Measurements from ENCODE around the gene TMEM131L. TPM values are rescaled to one million over a fixed set of nuclear protein-coding genes. Genes with fewer than 3 reads are reported as not detected.

The TMEM131L gene
- total RNA-seq, 6 experiments from 2014 or later = 7.7 to 8.9 (median 8.0) TPM

DNA sequence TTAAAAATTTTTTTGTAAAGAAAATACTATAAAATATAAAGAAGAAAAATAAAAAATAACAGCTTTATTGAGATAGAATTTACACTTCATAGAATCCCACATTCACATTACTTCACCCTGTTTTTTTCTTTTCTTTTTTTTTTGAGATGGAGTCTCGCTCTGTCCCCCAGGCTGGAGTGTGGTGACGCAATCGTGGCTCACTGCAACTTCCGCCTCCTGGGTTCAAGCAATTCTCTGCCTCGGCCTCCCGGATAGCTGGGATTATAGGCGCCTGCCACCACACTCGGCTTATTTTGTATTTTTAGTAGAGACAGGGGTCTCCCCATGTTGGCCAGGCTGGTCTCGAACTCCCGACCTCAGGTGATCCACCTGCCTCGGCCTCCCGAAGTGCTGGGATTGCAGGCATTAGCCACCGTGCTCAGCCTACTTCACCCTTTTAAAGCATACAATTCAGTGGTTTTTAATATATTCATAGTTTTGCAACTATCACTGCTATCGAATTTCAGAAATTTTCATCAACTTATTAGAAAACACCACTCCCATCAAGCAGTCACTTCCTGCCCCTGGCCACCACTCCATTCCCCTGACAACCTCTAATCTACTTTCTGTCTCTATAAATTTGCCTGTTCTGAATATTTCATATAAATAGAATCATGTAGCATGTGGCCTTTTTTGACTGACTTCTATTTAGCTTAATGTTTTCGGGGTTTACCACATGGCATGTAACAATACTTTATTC, 48.7 kb downstream of the TMEM131L start:
- DNase-seq = no peak
- Mint-ChIP-seq H3K36me3 (ENCODE audit: low read depth) (peaks cover 4% of the 10 kb centered on the region; the same call in 1 of the 2 replicates), H3K9me3 (no peaks in the 10 kb centered on the region), H3K27me3 (ENCODE audit: insufficient read depth) (no peaks in the 10 kb centered on the region), H3K4me3 (0 out of 2 replicates have a peak overlapping the region, but pooled peaks have one; percentile 2), H3K4me1 (ENCODE audit: low read depth) (peaks cover 46% of the 10 kb centered on the region), H3K27ac (peak overlapping the region; percentile 86)
- TF ChIP-seq, protein P1, sequence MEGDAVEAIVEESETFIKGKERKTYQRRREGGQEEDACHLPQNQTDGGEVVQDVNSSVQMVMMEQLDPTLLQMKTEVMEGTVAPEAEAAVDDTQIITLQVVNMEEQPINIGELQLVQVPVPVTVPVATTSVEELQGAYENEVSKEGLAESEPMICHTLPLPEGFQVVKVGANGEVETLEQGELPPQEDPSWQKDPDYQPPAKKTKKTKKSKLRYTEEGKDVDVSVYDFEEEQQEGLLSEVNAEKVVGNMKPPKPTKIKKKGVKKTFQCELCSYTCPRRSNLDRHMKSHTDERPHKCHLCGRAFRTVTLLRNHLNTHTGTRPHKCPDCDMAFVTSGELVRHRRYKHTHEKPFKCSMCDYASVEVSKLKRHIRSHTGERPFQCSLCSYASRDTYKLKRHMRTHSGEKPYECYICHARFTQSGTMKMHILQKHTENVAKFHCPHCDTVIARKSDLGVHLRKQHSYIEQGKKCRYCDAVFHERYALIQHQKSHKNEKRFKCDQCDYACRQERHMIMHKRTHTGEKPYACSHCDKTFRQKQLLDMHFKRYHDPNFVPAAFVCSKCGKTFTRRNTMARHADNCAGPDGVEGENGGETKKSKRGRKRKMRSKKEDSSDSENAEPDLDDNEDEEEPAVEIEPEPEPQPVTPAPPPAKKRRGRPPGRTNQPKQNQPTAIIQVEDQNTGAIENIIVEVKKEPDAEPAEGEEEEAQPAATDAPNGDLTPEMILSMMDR (IDR thresholded peaks at IDR 0.05) = no peak

DNA sequence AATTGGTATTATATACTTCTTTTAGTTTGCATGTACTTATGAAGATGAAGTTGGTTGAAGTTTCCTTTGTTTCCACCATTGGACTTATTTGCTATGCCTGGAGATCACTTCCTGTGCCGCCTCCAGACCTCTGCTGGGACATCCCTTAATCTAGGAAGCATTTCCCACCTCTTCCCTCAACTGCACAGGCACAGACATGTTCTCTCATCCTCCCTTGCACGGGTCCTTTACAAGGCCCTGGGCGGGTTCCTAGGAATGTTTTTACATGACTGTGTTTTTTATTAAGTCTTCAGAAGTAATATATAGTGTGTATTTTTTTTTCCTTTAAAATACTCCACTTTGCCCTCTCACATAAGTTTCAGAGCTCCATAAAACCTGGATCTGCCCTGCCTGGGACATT, 51.0 kb downstream of the TMEM131L start:
- Mint-ChIP-seq H3K36me3 (ENCODE audit: low read depth) (no peaks in the 10 kb centered on the region), H3K27ac (no peak overlapping the region), H3K4me3 (no peak overlapping the region), H3K4me1 (ENCODE audit: low read depth) (peaks cover 40% of the 10 kb centered on the region), H3K27me3 (ENCODE audit: insufficient read depth) (no peaks in the 10 kb centered on the region), H3K9me3 (no peaks in the 10 kb centered on the region)
- DNase-seq = no peak
- TF ChIP-seq, protein P1 (IDR thresholded peaks at IDR 0.05) = no peak

GRCh38 chr4:153518001-153518400, 51.8 kb downstream of the TMEM131L start:
- TF ChIP-seq, protein P1 (IDR thresholded peaks at IDR 0.05) = no peak
- no peak for DNase-seq
- Mint-ChIP-seq H3K4me3 (no peak overlapping the region), H3K4me1 (ENCODE audit: low read depth) (peaks cover 31% of the 10 kb centered on the region), H3K27ac (no peak overlapping the region), H3K36me3 (ENCODE audit: low read depth) (no peaks in the 10 kb centered on the region), H3K9me3 (no peaks in the 10 kb centered on the region), H3K27me3 (ENCODE audit: insufficient read depth) (no peaks in the 10 kb centered on the region)

DNA sequence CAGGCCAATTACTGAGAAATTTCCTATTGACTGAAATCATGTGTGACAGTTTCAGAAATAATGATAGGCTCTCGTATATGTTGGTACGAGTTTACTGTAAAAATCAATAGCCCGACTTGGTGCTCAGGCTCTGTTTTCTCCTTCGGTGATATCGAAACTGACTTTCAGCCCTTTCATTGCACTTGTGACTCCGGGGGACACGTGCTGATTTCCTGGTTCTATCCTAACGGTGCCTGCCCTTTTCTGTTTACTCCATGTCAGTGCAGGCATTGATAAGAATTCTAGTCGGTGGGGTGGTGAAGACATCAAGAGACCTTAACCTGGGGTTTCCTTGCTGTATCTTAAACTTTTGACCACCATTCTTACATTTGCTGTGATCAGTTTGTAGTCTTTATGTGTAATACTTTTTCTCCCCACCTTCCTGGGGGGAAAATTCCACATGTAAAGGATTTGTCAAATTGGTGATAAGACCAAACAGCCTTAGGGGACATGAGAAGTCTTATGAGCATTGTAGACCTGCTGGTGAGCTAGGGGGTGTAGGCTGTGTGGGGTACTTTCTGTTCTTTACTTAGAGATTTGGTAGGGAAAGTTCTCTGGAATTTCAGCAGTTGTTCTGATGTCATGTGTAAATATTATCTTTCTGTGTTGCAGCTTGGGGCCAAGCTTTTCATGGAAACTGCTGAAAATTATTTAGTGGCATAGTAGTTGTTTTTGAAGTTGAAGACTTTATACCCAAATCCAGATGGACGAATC, 52.7 kb downstream of the TMEM131L start:
- TF ChIP-seq, protein P1 (IDR thresholded peaks at IDR 0.05) = no peak
- Mint-ChIP-seq H3K36me3 (ENCODE audit: low read depth) (no peaks in the 10 kb centered on the region), H3K27me3 (ENCODE audit: insufficient read depth) (no peaks in the 10 kb centered on the region), H3K4me1 (ENCODE audit: low read depth) (peaks cover 31% of the 10 kb centered on the region), H3K4me3 (no peak overlapping the region), H3K9me3 (no peaks in the 10 kb centered on the region), H3K27ac (no peak overlapping the region)
- DNase-seq = no peak

DNA sequence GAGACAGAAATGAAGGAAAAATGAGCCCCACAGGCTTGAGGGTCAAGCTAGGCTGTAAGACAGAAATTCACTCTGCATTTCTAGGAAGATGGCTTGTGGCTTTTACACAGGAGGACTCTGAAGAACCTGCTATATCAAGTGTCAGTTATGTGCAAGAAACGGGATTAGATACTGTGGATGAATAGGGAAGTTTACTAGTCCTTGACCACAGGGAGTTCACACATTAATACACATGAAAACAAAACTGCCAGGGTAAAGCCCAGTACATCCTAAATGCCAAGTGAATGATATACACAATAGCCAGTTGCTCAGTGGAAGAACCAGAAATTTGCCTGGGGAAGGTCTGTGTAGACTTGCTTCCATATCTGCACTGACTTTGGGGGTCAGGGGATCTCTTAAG, 53.5 kb downstream of the TMEM131L start:
- Mint-ChIP-seq H3K36me3 (ENCODE audit: low read depth) (no peaks in the 10 kb centered on the region), H3K4me1 (ENCODE audit: low read depth) (peaks cover 29% of the 10 kb centered on the region), H3K4me3 (no peak overlapping the region), H3K27ac (no peak overlapping the region), H3K9me3 (no peaks in the 10 kb centered on the region), H3K27me3 (ENCODE audit: insufficient read depth) (no peaks in the 10 kb centered on the region)
- no peak for DNase-seq
- TF ChIP-seq, protein P1 (IDR thresholded peaks at IDR 0.05) = no peak

Data from HFFc6 (cell line).